HEK293 (cell line): Measurements from ENCODE around the gene PRF1.

Experiments used
- CTCF ChIA-PET: fragments of 350-600 bp; formaldehyde crosslinking; extraction: SDS; loops from one replicate; lab custom pipeline; 2021; ENCODE audit warnings: antibody characterized with exemption; lab: Yijun Ruan, JAX
- POLR2A ChIA-PET: fragments of 300-600 bp; formaldehyde crosslinking; extraction: SDS; loops from one replicate; lab custom pipeline; 2020; ENCODE audit warnings: antibody characterized with exemption, inconsistent platforms; lab: Yijun Ruan, JAX
- H3K27ac ChIP-seq: fragments of 200-500 bp; sonication (Bioruptor generic); 2 replicates; pipeline ENCODE4 v1.5.1; 2014; ENCODE audit warnings: low read depth, low read length, control low read depth, inconsistent platforms; ENCODE audit errors: extremely low read depth
- H3K36me3 ChIP-seq, 2 experiments: fragments of 200-500 bp in 1 of 2; sonication (Bioruptor generic) in 1 of 2; 1 replicate in 1 of 2; 2 replicates in 1 of 2; pipeline ENCODE4 v1.5.1; 2014 to 2017; ENCODE audit warnings: inconsistent platforms in 2 of 2, low read length in 2 of 2; ENCODE audit not compliant: control insufficient read depth in 2 of 2, insufficient read depth in 1 of 2
- H3K4me1 ChIP-seq: fragments of 200-500 bp; sonication (Bioruptor generic); 2 replicates; pipeline ENCODE4 v1.5.1; 2014; ENCODE audit warnings: mild to moderate bottlenecking, low read length, inconsistent platforms; ENCODE audit not compliant: control insufficient read depth, insufficient read depth
- H3K4me3 ChIP-seq: 2 replicates; pipeline ENCODE4 v1.5.1; 2011; ENCODE audit warnings: low read depth, mild to moderate bottlenecking, control low read depth, low read length, moderate library complexity
- H3K9me3 ChIP-seq: fragments of 200-500 bp; sonication (Bioruptor generic); 2 replicates; pipeline ENCODE4 v1.5.1; 2014; ENCODE audit warnings: low read depth, low read length, inconsistent platforms; ENCODE audit not compliant: control insufficient read depth, insufficient read depth
- KLF17 ChIP-seq: fragments of 450-650 bp; formaldehyde crosslinking; IDR thresholded peaks from 2 replicates; pipeline ENCODE4 v1.5.1; 2016; ENCODE audit warnings: missing biosample characterization, missing genetic modification characterization
- MEIS1 ChIP-seq: sonication (generic); formaldehyde crosslinking; IDR thresholded peaks from 2 replicates; pipeline ENCODE4 v1.8.1; 2022; ENCODE audit warnings: missing genetic modification reagents, mild to moderate bottlenecking, borderline replicate concordance
- REPIN1 ChIP-seq: fragments of 450-650 bp; formaldehyde crosslinking; IDR thresholded peaks from 2 replicates; pipeline ENCODE4 v1.5.1; 2017; ENCODE audit warnings: missing biosample characterization, missing genetic modification characterization, low read depth
- ZBTB21 ChIP-seq: fragments of 450-650 bp; formaldehyde crosslinking; IDR thresholded peaks from 2 replicates; pipeline ENCODE4 v1.5.1; 2017; ENCODE audit warnings: missing biosample characterization, missing genetic modification characterization
- ZBTB26 ChIP-seq: fragments of 450-650 bp; formaldehyde crosslinking; optimal IDR thresholded peaks from 2 replicates; pipeline ENCODE3; 2016; ENCODE audit warnings: missing biosample characterization, mild to moderate bottlenecking, missing genetic modification characterization
- ZFP41 ChIP-seq: fragments of 450-650 bp; formaldehyde crosslinking; IDR thresholded peaks from 2 replicates; pipeline ENCODE4 v1.5.1; 2016; ENCODE audit warnings: missing biosample characterization, missing genetic modification characterization, borderline replicate concordance
- ZNF10 ChIP-seq: fragments of 450-650 bp; formaldehyde crosslinking; IDR thresholded peaks from 2 replicates; pipeline ENCODE4 v1.5.1; 2017; ENCODE audit warnings: missing biosample characterization, missing genetic modification characterization
- ZNF121 ChIP-seq: fragments of 450-650 bp; formaldehyde crosslinking; IDR thresholded peaks from 2 replicates; pipeline ENCODE4 v1.5.1; 2016; ENCODE audit warnings: missing biosample characterization, missing genetic modification characterization
- ZNF18 ChIP-seq: fragments of 450-650 bp; formaldehyde crosslinking; IDR thresholded peaks from 2 replicates; pipeline ENCODE4 v1.5.1; 2016; ENCODE audit warnings: missing biosample characterization, missing genetic modification characterization
- ZNF19 ChIP-seq: fragments of 450-650 bp; formaldehyde crosslinking; IDR thresholded peaks from 2 replicates; pipeline ENCODE4; 2016; ENCODE audit warnings: missing biosample characterization, missing genetic modification characterization, low read depth
- ZNF214 ChIP-seq: fragments of 450-650 bp; formaldehyde crosslinking; IDR thresholded peaks from 2 replicates; pipeline ENCODE4 v1.5.1; 2017; ENCODE audit warnings: missing biosample characterization, mild to moderate bottlenecking, missing genetic modification characterization, borderline replicate concordance
- ZNF37A ChIP-seq: fragments of 450-650 bp; IDR thresholded peaks from 2 replicates; pipeline ENCODE4 v1.5.1; 2018; ENCODE audit warnings: missing biosample characterization, missing genetic modification characterization
- ZNF404 ChIP-seq: fragments of 450-650 bp; formaldehyde crosslinking; IDR thresholded peaks from 2 replicates; pipeline ENCODE4 v1.5.1; 2017; ENCODE audit warnings: missing biosample characterization, missing genetic modification characterization
- ZNF488 ChIP-seq: fragments of 450-650 bp; formaldehyde crosslinking; IDR thresholded peaks from 2 replicates; pipeline ENCODE4 v1.5.1; 2016; ENCODE audit warnings: missing biosample characterization, missing genetic modification characterization
- ZNF501 ChIP-seq: fragments of 450-650 bp; formaldehyde crosslinking; IDR thresholded peaks from 2 replicates; pipeline ENCODE4 v1.5.1; 2016; ENCODE audit warnings: missing biosample characterization, missing genetic modification characterization
- ZNF530 ChIP-seq: fragments of 450-650 bp; formaldehyde crosslinking; IDR thresholded peaks from 2 replicates; pipeline ENCODE4 v1.5.1; 2016; ENCODE audit warnings: low read depth, missing biosample characterization, missing genetic modification characterization
- ZNF571 ChIP-seq: fragments of 450-650 bp; formaldehyde crosslinking; IDR thresholded peaks from 2 replicates; pipeline ENCODE4 v1.5.0; 2017; ENCODE audit warnings: missing biosample characterization, missing genetic modification characterization
- ZNF654 ChIP-seq: fragments of 450-650 bp; formaldehyde crosslinking; IDR thresholded peaks from 2 replicates; pipeline ENCODE4 v1.5.1; 2016; ENCODE audit warnings: low read depth, missing biosample characterization, missing genetic modification characterization
- ZNF664 ChIP-seq: fragments of 450-650 bp; formaldehyde crosslinking; IDR thresholded peaks from 2 replicates; pipeline ENCODE4 v1.5.1; 2016; ENCODE audit warnings: missing biosample characterization, missing genetic modification characterization
- ZNF692 ChIP-seq: fragments of 450-650 bp; formaldehyde crosslinking; IDR thresholded peaks from 2 replicates; pipeline ENCODE4 v1.5.1; 2016; ENCODE audit warnings: missing biosample characterization, missing genetic modification characterization
- ZNF791 ChIP-seq: fragments of 450-650 bp; formaldehyde crosslinking; IDR thresholded peaks from 2 replicates; pipeline ENCODE4 v1.5.1; 2016; ENCODE audit warnings: missing biosample characterization, missing genetic modification characterization
- ZSCAN4 ChIP-seq: fragments of 450-650 bp; formaldehyde crosslinking; IDR thresholded peaks from 2 replicates; pipeline ENCODE4 v1.5.1; 2017; ENCODE audit warnings: missing biosample characterization, missing genetic modification characterization
- TF ChIP-seq, protein P1 (sequence below): fragments of 450-650 bp; formaldehyde crosslinking; IDR thresholded peaks from 2 replicates; pipeline ENCODE4 v1.5.1; 2016; ENCODE audit warnings: missing biosample characterization, missing genetic modification characterization
- TF ChIP-seq, protein P2 (sequence below): fragments of 450-650 bp; formaldehyde crosslinking; IDR thresholded peaks from 2 replicates; pipeline ENCODE4 v1.5.1; 2016; ENCODE audit warnings: missing biosample characterization, missing genetic modification characterization

Gene PRF1

DNA sequence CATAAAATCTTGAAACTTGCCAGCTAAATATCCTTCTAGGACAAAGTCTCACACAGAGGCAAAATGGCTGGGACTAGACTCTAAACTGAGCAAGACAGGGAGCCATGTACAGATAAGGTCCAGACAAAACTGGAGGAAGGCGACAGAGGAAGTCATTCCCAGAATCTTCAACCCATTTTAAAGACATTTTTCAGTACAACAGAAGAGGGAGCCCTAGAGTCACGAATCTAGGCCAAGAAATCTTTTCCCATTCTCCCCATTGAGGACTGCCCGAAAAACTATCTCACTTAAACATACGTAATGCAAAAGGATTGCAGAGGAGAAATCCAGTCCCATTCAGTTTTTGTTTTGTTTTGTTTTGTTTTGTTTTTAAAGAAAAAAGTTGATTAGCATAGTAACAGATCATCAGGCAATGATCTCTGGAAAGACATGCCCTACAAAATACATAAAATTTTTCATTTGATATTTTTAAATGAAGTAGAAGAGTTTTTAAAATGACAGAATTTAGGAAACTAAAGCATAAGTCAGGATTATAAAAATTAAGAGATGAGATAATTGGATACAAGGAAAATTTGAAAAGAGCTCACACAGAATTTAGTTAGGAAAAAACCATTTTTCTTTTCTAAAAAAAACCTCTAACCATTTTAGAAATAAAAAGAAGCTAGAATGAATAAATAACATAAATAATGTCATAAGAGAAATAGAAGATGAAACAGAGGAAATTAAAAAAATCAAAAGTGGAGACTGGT is 16.9 kb upstream of the PRF1 start:
- H3K27ac ChIP-seq, result no peak overlapping the region
- TF ChIP-seq ZFP41 (tag by site-specific recombination), result no peak
- TF ChIP-seq ZNF654 (tag by site-specific recombination), result peak; percentile 37; the same call in 1 of the 2 replicates
- TF ChIP-seq ZNF664 (tag by site-specific recombination), result peak; percentile 71; the same call in 1 of the 2 replicates
- TF ChIP-seq ZNF37A (tag by site-specific recombination), result no peak
- TF ChIP-seq ZNF404 (tag by site-specific recombination), result no peak
- TF ChIP-seq ZNF18 (tag by site-specific recombination), result no peak
- no peaks in the 10 kb centered on the region for H3K9me3 ChIP-seq
- POLR2A ChIA-PET, result no interaction called here
- no peaks in the 10 kb centered on the region for H3K4me1 ChIP-seq
- H3K4me3 ChIP-seq, result no peak overlapping the region
- H3K36me3 ChIP-seq, result no peaks in the 10 kb centered on the region
- CTCF ChIA-PET, result interaction anchor here (0.5 to 1.7 kb wide), 15 partner anchors 14 to 261 kb away, joined by 3 to 7 read pairs (median 4); no protein-coding TSS in a partner anchor

- CTCF ChIA-PET, result interaction anchor here (0.6 to 1.4 kb wide), 8 partner anchors 13 to 262 kb away, joined by 3 to 6 read pairs (median 4); no protein-coding TSS in a partner anchor
- no peak overlapping the region for H3K27ac ChIP-seq
- H3K9me3 ChIP-seq, result no peaks in the 10 kb centered on the region
- POLR2A ChIA-PET, result no interaction called here
- TF ChIP-seq ZSCAN4 (tag by site-specific recombination) (no peak), ZNF19 (no peak), ZNF791 (tag by site-specific recombination) (no peak), ZNF404 (tag by site-specific recombination) (no peak), ZNF530 (tag by site-specific recombination) (no peak), REPIN1 (tag by site-specific recombination) (no peak), ZNF692 (tag by site-specific recombination) (no peak), ZNF571 (tag by site-specific recombination) (no peak), ZBTB26 (tag by site-specific recombination) (no peak), ZNF501 (no peak), ZNF214 (no peak), ZBTB21 (no peak), ZNF121 (tag by site-specific recombination) (no peak), KLF17 (no peak), ZNF488 (tag by site-specific recombination) (no peak), ZNF10 (tag by site-specific recombination) (no peak), MEIS1 (no peak)
- TF ChIP-seq, protein P1, sequence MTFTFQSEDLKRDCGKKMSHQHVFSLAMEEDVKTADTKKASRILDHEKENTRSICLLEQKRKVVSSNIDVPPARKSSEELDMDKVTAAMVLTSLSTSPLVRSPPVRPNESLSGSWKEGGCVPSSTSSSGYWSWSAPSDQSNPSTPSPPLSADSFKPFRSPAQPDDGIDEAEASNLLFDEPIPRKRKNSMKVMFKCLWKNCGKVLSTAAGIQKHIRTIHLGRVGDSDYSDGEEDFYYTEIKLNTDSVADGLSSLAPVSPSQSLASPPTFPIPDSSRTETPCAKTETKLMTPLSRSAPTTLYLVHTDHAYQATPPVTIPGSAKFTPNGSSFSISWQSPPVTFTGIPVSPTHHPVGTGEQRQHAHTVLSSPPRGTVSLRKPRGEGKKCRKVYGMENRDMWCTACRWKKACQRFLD (tag by site-specific recombination), result no peak
- TF ChIP-seq, protein P2, sequence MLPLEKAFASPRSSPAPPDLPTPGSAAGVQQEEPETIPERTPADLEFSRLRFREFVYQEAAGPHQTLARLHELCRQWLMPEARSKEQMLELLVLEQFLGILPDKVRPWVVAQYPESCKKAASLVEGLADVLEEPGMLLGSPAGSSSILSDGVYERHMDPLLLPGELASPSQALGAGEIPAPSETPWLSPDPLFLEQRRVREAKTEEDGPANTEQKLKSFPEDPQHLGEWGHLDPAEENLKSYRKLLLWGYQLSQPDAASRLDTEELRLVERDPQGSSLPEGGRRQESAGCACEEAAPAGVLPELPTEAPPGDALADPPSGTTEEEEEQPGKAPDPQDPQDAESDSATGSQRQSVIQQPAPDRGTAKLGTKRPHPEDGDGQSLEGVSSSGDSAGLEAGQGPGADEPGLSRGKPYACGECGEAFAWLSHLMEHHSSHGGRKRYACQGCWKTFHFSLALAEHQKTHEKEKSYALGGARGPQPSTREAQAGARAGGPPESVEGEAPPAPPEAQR (tag by site-specific recombination), result no peak
- H3K4me1 ChIP-seq, result no peaks in the 10 kb centered on the region
- H3K36me3 ChIP-seq, result no peaks in the 10 kb centered on the region
- no peak overlapping the region for H3K4me3 ChIP-seq
Observed at GRCh38 chr10:70618663-70619062, 16.1 kb upstream of the PRF1 start.
